Ammon's horn (tissue), 1 donor: ENCODE data around the gene SLC9C2.
A peak's percentile ranks its signal among the peaks of the same experiment; 100 is the strongest.
"Not testable (repeated sequence)": the region's sequence is repeated elsewhere in the genome, so short reads cannot be mapped to it uniquely, and the experiment has no call there.

Experiments used
- DNase-seq: peaks from one replicate; pipeline ENCODE4 v3.0.0-alpha.2; 2016; ENCODE audit warnings: low spot score

Gene SLC9C2

DNA sequence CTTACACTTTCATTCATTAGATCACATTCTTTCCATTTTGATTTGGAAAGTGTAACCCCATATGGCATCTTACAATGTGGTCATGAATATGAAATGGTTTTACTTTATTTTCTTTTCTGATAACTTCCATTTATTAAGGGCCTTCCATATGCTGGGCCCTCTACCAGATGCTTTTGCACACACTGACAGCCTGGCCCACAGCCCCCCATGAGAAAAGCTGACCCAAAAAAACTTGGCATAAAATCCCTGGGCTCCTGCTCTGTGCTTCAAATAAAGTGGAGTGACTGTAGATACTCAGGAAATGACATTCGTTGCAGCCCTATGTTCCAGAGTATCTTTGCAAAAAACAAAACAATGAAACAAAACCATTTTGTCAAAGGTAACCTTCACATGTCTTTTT is 76.9 kb downstream of the SLC9C2 start:
- no peak for DNase-seq

GRCh38 chr1:173523329-173523728 is 79.5 kb downstream of the SLC9C2 start:
- DNase-seq, result no peak

DNA sequence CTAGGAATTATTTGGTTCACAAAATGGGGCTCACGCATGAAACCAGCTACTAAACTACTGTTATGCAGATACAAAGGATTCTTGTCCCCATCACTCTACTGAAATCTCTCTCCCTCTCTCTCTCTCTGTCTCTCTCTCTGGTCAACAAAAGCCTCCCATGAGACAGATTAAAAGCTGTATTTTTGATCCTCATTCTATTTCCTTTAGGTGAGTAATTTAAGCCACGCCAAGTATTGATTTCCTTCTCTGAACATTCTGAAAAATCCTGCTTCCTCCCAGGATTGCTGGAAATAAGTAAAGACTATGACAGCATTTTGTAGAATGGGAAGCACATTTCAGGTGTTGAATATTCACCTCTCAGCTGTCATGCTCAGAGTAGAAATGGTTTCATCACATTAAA is 82.1 kb downstream of the SLC9C2 start:
- DNase-seq, result no peak

GRCh38 chr1:173514503-173514902 is 88.4 kb downstream of the SLC9C2 start:
- DNase-seq, result not testable (repeated sequence)

DNA sequence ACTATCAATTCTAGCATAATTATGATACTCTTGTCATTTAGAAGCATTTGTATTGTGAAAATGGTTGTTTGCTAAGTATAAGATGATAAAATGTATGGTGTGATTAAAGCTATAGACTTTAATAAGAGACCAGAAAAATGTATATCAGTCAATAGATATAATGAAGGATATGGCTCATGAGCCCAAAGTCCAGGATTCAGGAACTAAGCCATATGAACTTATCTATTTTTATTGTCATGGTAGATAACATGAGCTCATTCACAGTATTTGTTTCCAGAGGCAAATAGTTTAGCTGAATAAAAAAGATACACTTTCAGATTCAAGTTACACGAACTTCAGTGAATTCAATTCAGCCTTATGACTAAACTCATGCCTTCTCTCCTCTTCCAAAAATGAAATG is 93.1 kb downstream of the SLC9C2 start:
- DNase-seq, result no peak

DNA sequence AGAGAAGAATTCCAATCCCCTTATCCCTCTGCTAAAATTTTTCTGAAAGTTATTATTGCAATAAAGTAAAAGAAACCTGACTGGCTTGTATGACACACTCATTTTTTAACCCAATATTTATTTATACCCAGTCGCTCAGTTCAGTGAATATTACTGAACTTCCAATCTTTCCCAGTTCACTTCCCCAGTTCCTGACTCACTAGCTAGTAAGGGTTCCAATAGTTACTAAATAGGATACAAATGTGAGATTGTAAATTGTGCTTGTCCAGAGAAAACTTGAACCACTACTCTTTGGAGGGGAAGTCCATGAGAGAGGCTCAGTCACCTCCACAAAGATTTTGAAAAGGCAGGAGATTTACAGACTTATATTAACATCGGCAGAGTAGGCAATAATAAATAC is 94.3 kb downstream of the SLC9C2 start:
- no peak for DNase-seq

DNA sequence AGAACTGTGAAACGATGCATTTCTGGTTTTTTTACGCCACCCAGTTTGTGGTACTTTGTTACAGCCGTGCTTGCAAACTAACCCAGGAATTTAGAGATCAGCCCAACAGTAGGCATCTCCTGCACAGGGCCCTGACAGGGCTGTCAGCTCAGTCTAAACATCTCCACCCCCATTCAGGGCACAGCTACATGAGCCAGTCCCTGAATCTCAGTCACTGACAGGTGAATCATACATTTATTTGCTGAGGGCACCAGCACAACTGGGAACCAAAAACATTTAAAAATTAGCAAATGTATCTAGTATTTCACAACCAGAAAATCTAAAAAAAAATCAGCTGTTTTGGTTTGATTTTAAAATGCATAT is 95.0 kb downstream of the SLC9C2 start:
- DNase-seq, result no peak

DNA sequence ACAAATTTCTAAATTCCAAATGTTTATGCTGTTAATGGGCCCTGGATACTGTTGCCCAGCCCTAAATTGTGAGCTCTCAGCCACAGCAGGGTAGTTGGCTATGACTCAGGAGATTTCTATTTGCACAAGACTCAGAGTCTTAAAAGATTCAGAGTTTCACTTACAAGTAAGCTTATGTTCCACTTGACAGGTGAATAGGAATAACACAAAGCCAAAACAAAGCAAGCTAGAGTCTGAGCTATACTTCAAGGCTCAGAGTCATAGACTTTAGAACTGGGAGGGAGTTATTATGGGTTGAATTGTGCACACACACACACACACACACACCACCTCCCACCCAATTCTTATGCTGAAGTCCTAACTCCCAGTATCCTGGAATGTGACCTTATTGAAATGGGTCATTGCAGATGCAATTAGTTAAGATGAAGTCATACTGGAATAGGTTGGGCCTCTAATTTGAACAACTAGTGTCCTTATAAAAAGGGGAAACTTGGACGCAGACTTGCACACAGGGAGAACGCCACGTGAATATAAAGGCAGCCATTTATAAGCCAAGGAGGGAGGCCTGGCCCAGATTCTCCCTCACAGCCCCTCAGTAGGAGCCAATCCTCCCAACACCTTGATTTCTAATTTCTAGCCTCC is 95.5 kb downstream of the SLC9C2 start:
- peak; percentile 44 for DNase-seq

- DNase-seq, result no peak
Measured at GRCh38 chr1:173506437-173506836, 96.4 kb downstream of the SLC9C2 start.

DNA sequence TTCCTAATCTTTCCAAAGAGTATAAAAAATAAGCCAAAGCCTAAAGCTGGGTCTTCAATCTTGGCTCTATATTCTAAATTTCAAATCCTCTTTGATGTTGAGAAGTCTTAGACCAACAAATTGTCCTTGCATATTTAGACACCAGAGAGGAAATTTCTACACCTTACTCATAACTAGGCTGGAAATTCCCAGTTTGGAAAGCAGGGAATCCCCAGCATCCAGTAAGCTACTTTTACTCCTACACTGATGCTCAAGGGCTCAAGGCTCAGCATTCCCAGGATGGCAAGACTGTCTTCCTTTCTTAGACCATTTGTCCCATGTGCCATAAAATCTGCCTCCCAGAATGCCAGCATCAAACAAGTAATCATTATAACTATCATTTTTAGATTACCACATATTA is 97.5 kb downstream of the SLC9C2 start:
- no peak for DNase-seq

DNA sequence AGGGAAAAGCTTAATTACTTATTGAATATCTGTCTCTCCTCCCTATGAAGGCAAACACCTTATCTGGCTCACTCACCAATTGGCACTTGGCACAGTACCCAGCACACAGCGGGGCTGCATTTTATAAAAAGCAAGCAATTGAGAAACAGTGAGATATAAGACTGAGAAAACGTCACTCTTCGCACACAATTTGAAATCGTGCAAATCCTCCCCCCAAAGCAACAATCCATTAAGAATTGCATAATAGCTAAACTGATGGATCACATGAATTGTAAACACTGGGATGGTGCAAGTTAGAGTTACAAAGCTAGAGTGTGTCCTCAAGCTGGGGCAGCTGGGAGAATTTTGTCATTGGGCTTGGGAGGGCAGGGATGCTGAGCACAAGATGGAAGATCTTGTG is 98.6 kb downstream of the SLC9C2 start:
- DNase-seq, result no peak

GRCh38 chr1:173503391-173503790 is 99.5 kb downstream of the SLC9C2 start:
- no peak for DNase-seq

GRCh38 chr1:173502104-173502503 is 100.8 kb downstream of the SLC9C2 start:
- no peak for DNase-seq

GRCh38 chr1:173499729-173500128 is 103.1 kb downstream of the SLC9C2 start:
- no peak for DNase-seq

- DNase-seq, result no peak
Measured at GRCh38 chr1:173496757-173497320, 106.0 kb downstream of the SLC9C2 start.

DNA sequence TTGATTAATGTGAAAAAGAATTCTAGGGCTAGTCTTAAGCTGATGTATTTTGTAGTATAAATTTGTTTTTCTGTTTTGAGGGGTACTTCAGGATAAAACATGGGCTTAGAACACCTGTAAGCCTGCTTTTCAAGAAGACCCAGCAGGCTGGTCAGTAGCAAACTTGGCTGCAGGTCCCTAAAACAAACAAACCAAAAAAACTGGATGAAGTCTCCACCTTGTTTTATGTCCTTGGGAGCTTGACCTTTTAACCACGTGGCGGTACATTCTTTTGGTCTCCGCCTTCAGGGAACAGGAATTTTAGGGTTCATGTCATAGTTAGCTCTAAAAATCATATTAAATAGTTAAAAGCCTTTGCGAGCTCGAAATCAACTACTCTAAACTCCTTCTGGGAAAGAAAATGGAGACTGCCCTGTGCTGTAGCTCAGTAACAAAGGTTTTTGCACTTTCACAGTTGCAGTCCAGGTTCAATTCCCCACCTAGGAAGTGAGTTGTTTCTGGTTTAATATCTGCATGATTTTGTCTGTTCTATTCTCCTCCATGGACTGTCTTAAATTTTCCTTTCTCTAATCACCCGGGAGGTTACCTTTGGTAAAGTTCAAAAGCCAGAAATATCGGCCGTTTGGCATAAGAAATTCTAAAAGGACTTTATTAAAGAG is 107.1 kb downstream of the SLC9C2 start:
- DNase-seq, result no peak

GRCh38 chr1:173493125-173493524 is 109.7 kb downstream of the SLC9C2 start:
- not testable (repeated sequence) for DNase-seq

DNA sequence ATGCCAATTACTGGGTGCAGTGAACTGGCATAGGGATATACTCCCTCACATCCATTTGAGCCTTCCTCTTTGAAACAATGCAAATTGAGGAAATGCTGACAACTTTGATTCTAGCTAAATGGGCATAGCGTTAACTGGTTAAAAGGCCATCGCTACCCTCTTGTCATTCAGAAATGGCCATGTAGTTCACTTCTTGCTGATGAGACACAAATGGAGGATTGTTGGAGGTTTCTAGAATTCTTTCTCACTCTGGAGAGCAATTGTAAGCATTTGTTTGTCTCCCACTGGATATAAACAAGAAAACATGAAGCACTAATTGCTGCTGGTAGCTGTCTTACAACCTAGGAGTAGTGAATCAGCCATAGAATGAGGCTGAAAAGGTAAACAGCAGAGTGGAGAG is 111.4 kb downstream of the SLC9C2 start:
- DNase-seq, result no peak

- no peak for DNase-seq
Measured at GRCh38 chr1:173489929-173490328, 112.9 kb downstream of the SLC9C2 start.

DNA sequence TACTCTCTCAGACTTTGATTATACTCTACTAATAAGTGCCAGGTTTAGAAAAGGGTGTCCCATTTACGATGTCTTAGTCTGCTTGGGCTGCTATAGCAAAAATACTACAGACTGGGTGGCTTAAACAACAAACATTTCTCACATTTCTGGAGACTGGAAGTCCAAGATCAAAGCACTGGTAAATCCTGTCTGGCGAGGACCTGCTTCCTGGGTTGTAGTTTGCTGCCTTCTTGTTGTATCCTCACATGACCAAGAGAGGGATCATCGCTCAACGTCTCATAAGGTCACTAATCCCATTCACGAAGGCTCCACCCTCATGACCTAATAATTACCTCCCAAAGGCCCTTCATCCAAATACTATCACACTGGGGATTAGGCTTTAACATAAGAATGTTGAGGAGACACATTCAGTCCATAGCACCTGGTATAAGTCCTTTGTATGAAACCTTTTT is 113.7 kb downstream of the SLC9C2 start:
- DNase-seq, result no peak

GRCh38 chr1:173488001-173488400 is 114.9 kb downstream of the SLC9C2 start:
- no peak for DNase-seq

GRCh38 chr1:173485401-173485800 is 117.5 kb downstream of the SLC9C2 start:
- DNase-seq, result no peak

DNA sequence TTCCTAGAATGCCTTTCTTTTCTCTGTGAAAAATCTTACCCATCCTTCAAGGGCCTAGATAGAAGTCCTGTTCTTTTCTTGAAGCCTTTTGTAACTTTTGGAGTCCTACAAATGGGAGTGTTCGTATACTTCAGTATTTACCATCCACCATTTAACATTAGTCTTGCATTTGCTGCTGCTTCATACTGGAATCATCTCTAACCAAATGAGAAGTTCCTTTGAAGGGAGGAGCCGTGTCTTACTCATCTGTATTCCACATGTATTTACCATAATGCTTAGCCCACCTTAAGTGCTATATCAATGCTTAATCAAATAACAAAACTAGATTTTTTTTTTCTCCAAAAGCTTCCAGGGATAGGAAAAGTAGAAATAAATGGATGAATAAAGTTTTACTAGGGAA is 118.6 kb downstream of the SLC9C2 start:
- no peak for DNase-seq

- no peak for DNase-seq
Measured at GRCh38 chr1:173482683-173483082, 120.2 kb downstream of the SLC9C2 start.
